Measurements from ENCODE around the gene LATS2.
"Not testable (repeated sequence)": the region's sequence is repeated elsewhere in the genome, so short reads cannot be mapped to it uniquely, and the experiment has no call there.

The LATS2 gene

DNA sequence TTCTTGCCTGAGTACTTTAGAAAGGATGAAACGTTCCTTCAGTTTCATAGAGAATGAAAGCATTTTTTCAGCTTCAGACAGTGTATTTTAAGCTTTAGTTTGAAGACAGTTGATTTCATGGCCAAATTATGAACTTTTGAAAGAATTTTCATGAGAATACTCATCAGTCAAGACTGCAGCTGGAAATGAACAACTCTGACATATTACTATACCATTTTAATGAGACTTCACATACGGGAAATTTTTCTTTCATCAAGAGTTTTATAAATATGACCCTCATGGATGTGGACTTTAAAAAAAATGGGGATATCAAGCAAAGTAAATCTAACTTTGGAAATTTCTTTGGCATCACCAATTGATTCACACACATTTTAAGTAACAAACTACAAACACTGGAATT lies 6.4 kb downstream of the LATS2 start:
- TF ChIP-seq, protein P1, sequence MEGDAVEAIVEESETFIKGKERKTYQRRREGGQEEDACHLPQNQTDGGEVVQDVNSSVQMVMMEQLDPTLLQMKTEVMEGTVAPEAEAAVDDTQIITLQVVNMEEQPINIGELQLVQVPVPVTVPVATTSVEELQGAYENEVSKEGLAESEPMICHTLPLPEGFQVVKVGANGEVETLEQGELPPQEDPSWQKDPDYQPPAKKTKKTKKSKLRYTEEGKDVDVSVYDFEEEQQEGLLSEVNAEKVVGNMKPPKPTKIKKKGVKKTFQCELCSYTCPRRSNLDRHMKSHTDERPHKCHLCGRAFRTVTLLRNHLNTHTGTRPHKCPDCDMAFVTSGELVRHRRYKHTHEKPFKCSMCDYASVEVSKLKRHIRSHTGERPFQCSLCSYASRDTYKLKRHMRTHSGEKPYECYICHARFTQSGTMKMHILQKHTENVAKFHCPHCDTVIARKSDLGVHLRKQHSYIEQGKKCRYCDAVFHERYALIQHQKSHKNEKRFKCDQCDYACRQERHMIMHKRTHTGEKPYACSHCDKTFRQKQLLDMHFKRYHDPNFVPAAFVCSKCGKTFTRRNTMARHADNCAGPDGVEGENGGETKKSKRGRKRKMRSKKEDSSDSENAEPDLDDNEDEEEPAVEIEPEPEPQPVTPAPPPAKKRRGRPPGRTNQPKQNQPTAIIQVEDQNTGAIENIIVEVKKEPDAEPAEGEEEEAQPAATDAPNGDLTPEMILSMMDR (IDR thresholded peaks at IDR 0.05; ENCODE audit: low read depth, low read length): no peak
- DNase-seq (ENCODE audit: extremely low read depth, low read depth): no peak

DNA sequence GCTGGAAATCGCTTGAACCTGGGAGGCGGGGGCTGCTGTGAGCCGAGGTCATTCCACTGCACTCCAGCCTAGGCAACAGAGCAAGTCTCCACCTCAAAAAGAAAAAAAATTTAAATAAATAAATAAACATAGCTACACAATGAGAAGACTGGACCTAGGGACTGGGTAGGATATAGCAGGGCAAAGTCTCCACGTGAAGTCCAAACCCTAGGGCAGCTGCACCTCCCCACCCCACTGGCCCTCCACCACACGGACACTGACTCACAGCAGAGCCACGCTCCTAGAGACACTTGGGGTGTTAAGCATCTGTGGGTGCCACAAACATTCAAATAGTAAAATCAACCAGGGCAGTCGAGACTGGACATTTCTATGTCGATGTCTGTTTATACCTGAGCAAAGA lies 7.1 kb downstream of the LATS2 start:
- DNase-seq (ENCODE audit: extremely low read depth, low read depth): no peak
- TF ChIP-seq, protein P1 (IDR thresholded peaks at IDR 0.05; ENCODE audit: low read depth, low read length): no peak

DNA sequence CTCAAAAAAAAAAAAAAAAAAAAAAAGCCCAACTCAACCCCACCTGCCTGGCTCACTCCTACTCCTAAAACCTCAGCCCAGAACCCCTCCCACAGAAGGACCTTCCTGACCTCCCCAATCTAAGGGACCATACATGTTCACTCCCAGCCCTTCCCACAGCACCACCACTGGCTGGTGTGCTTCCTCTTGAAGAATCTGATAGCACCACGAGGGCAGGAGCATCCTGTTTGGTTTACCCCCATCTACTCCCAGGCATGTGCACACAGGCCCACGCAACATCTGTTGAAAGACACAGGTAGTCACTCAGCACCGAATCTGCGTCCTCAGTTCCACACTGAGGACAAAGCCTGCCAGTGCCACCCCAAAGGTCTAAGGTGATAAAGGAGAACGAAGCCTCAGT lies 8.2 kb downstream of the LATS2 start:
- no peak for DNase-seq (ENCODE audit: extremely low read depth, low read depth)
- TF ChIP-seq, protein P1 (IDR thresholded peaks at IDR 0.05; ENCODE audit: low read depth, low read length): no peak

DNA sequence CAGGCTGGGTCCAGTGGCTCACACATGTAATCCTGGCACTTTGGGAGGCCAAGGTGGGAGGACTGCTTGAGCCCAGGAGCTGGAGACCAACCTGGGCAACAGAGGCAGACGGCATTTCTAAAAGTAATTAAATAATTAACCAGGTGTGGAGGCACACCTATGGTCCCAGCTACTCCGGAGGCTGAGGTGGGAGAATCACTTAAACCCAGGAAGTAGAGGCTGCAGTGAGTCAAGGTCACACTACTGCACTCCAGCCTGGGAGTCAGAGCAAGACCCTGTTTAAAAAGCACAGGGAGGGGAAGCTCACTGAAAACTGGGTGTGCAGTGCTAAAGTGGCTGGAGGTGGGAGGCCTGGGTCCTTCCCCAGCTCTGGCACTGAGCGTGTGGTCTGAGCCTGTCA lies 9.7 kb downstream of the LATS2 start:
- no peak for DNase-seq (ENCODE audit: extremely low read depth, low read depth)
- TF ChIP-seq, protein P1 (IDR thresholded peaks at IDR 0.05; ENCODE audit: low read depth, low read length): no peak

GRCh38 chr13:21050288-21051197 lies 10.8 kb downstream of the LATS2 start:
- TF ChIP-seq, protein P1 (IDR thresholded peaks at IDR 0.05; ENCODE audit: low read depth, low read length): no peak

DNA sequence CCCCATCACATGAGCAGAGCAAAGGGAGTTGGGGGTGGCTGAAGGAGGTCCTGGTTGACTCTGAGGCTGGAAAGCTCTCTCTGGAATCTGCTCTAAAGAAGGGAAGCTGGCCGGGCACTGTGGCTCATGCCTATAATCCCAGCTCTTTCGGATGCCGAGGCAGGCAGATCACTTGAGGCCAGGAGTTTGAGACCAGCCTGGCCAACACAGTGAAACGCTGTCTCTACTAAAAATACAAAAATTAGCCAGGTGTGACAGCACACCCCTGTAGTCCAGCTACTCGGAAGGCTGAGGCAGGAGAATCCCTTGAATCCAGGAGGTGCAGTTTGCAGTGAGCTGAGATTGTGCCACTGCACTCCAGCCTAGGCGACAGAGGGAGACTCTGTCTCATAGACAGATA lies 11.7 kb downstream of the LATS2 start:
- DNase-seq (ENCODE audit: extremely low read depth, low read depth): not testable (repeated sequence)

More at GRCh38 chr13:21050288-21051197, 10.8 kb downstream of the LATS2 start:
- DNase-seq (ENCODE audit: extremely low read depth, low read depth): no peak

- no peak for DNase-seq (ENCODE audit: extremely low read depth, low read depth)
- TF ChIP-seq, protein P1 (IDR thresholded peaks at IDR 0.05; ENCODE audit: low read depth, low read length): no peak
Measured at GRCh38 chr13:21048901-21049698, 12.3 kb downstream of the LATS2 start.
